HG02884 (cell line): ENCODE measurements around the gene ADAMTS2.

Experiments used
- ATAC-seq: cut with Tn5 transposase; IDR thresholded peaks from one replicate; pipeline ENCODE4 v1.9.1; 2021; ENCODE audit warnings: mild to moderate bottlenecking, moderate library complexity; ENCODE audit not compliant: unreplicated experiment

The ADAMTS2 gene

GRCh38 chr5:179345433-179346321 is at the start of gene ADAMTS2:
TSS of gene ADAMTS2 (minus strand) at chr5:179345461. CDS start at chr5:179345328, 133 bp downstream.
- no peak for ATAC-seq

- ATAC-seq = no peak
Measured at GRCh38 chr5:179393078-179393477, 47.8 kb upstream of the ADAMTS2 start.

- ATAC-seq = no peak
Measured at GRCh38 chr5:179387151-179388110, 42.2 kb upstream of the ADAMTS2 start.

GRCh38 chr5:179385914-179386313 is 40.7 kb upstream of the ADAMTS2 start:
- ATAC-seq = no peak

GRCh38 chr5:179382486-179382885 is 37.2 kb upstream of the ADAMTS2 start:
- no peak for ATAC-seq

GRCh38 chr5:179381691-179382090 is 36.4 kb upstream of the ADAMTS2 start:
- no peak for ATAC-seq

GRCh38 chr5:179380211-179381035 is 35.2 kb upstream of the ADAMTS2 start:
- no peak for ATAC-seq

GRCh38 chr5:179379321-179379890 is 34.1 kb upstream of the ADAMTS2 start:
- no peak for ATAC-seq

GRCh38 chr5:179378441-179379271 is 33.4 kb upstream of the ADAMTS2 start:
- ATAC-seq = no peak

GRCh38 chr5:179378116-179378440 is 32.8 kb upstream of the ADAMTS2 start:
- ATAC-seq = no peak

- ATAC-seq = no peak
Measured at GRCh38 chr5:179377421-179378115, 32.3 kb upstream of the ADAMTS2 start.

- ATAC-seq = no peak
Measured at GRCh38 chr5:179376701-179377420, 31.6 kb upstream of the ADAMTS2 start.

- no peak for ATAC-seq
Measured at GRCh38 chr5:179375831-179376365, 30.6 kb upstream of the ADAMTS2 start.

- no peak for ATAC-seq
Measured at GRCh38 chr5:179375236-179375685, 30.0 kb upstream of the ADAMTS2 start.

- ATAC-seq = no peak
Measured at GRCh38 chr5:179374506-179375235, 29.4 kb upstream of the ADAMTS2 start.

GRCh38 chr5:179373961-179374505 is 28.8 kb upstream of the ADAMTS2 start:
- no peak for ATAC-seq
